Chondrocyte (in vitro differentiated cells): Measurements from ENCODE around the gene PAFAH1B1. TPM values are rescaled to one million over a fixed set of nuclear protein-coding genes. Genes with fewer than 3 reads are reported as not detected.

Experiments
- DNase-seq: peaks from one replicate; pipeline ENCODE4 v3.0.0; 2021; ENCODE audit warnings: mixed read lengths, low spot score
- H3K27ac Mint-ChIP-seq: one replicate; pipeline ENCODE4 v1.8.0; 2021; ENCODE audit warnings: mild to moderate bottlenecking, moderate library complexity, mixed read lengths; ENCODE audit not compliant: unreplicated experiment
- H3K27me3 Mint-ChIP-seq: 2 replicates; pipeline ENCODE4 v1.8.0; 2021; ENCODE audit warnings: low read depth, mixed read lengths
- H3K36me3 Mint-ChIP-seq: 2 replicates; pipeline ENCODE4 v1.8.0; 2021; ENCODE audit warnings: low read depth, mixed read lengths
- H3K4me1 Mint-ChIP-seq: 2 replicates; pipeline ENCODE4 v1.8.0; 2021; ENCODE audit warnings: low read depth, mild to moderate bottlenecking, mixed read lengths
- H3K4me3 Mint-ChIP-seq: one replicate; pipeline ENCODE4 v1.8.0; 2021; ENCODE audit warnings: mild to moderate bottlenecking, moderate library complexity, mixed read lengths; ENCODE audit not compliant: unreplicated experiment
- H3K9me3 Mint-ChIP-seq: 2 replicates; pipeline ENCODE4 v1.8.0; 2021; ENCODE audit warnings: low read depth, mixed read lengths
- total RNA-seq: library from RNA; stranded (reverse); gene quantifications from 3 replicates; pipeline ENCODE4 v1.2.1, GENCODE V29; 2021
- TF ChIP-seq, protein P1 (sequence below): fragments of 200-600 bp; sonication (generic); IDR thresholded peaks from 2 replicates; pipeline ENCODE4 v1.5.0; 2021; ENCODE audit warnings: antibody characterized with exemption, mild to moderate bottlenecking, moderate library complexity

The PAFAH1B1 gene
- total RNA-seq, 1 donor from 2014 or later: 151 TPM

DNA sequence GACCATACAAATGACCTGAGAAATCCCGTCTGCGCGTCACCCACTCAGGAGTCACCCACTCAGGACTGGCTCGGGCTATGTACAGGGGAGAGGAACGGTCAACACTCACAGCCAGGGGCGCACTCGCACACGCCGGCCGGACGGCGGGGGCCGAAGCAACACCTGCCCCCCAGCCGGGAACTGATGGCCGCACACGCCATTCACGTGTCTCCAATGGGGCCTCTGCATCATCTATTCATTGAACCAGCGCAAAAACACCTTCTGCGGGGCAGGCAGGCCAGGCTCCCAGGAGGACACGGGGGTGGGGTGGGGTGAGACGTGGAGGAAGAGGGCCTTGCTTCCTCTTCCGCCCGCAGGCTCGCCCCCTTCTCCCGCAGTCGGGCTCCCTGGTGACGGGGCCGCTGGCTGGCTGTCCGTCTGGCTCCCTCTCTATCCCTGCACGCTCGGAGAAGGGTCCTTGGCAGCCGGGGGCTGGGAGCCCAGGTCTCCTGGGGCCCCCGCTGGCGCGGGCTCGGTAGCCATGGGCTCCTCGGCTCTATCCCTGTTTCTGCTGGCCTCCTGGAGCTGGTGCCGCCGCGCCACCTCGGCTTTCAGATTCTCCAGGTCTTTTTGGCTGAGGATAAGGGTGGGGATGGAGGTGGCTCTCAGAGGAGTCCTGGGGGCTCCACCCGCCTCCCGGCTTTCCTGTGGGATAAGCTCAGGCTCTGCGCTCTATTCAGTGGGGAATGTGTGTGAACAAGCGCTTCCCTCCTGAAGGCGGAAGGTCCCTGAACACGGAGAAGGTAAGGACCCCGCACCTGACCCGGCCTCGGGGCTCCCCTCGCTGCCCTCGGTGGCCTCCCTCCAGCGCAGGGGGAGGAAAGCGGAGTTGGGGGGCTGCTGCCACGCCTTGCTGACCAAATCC lies 97.0 kb downstream of the PAFAH1B1 start:
- Mint-ChIP-seq H3K36me3 (peaks cover 1% of the 10 kb centered on the region), H3K4me1 (peaks cover 13% of the 10 kb centered on the region), H3K9me3 (no peaks in the 10 kb centered on the region), H3K4me3 (no peak overlapping the region), H3K27me3 (no peaks in the 10 kb centered on the region), H3K27ac (no peak overlapping the region)
- DNase-seq: peak; percentile 87
- TF ChIP-seq, protein P1, sequence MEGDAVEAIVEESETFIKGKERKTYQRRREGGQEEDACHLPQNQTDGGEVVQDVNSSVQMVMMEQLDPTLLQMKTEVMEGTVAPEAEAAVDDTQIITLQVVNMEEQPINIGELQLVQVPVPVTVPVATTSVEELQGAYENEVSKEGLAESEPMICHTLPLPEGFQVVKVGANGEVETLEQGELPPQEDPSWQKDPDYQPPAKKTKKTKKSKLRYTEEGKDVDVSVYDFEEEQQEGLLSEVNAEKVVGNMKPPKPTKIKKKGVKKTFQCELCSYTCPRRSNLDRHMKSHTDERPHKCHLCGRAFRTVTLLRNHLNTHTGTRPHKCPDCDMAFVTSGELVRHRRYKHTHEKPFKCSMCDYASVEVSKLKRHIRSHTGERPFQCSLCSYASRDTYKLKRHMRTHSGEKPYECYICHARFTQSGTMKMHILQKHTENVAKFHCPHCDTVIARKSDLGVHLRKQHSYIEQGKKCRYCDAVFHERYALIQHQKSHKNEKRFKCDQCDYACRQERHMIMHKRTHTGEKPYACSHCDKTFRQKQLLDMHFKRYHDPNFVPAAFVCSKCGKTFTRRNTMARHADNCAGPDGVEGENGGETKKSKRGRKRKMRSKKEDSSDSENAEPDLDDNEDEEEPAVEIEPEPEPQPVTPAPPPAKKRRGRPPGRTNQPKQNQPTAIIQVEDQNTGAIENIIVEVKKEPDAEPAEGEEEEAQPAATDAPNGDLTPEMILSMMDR: no peak

- Mint-ChIP-seq H3K4me3 (no peak overlapping the region), H3K4me1 (peaks cover 13% of the 10 kb centered on the region), H3K9me3 (no peaks in the 10 kb centered on the region), H3K36me3 (peaks cover 1% of the 10 kb centered on the region), H3K27me3 (no peaks in the 10 kb centered on the region), H3K27ac (no peak overlapping the region)
- TF ChIP-seq, protein P1: no peak
- DNase-seq: peak; percentile 89
Observed at GRCh38 chr17:2691069-2691871, 97.8 kb downstream of the PAFAH1B1 start.

- TF ChIP-seq, protein P1: no peak
- peaks cover 5% of the 10 kb centered on the region for H3K36me3 Mint-ChIP-seq
- no peaks in the 10 kb centered on the region for H3K9me3 Mint-ChIP-seq
- no peak overlapping the region for H3K27ac Mint-ChIP-seq
- no peaks in the 10 kb centered on the region for H3K27me3 Mint-ChIP-seq
- H3K4me3 Mint-ChIP-seq: no peak overlapping the region
- peaks cover 13% of the 10 kb centered on the region for H3K4me1 Mint-ChIP-seq
- peak; percentile 93 for DNase-seq
Observed at GRCh38 chr17:2691965-2692780, 98.7 kb downstream of the PAFAH1B1 start.

DNA sequence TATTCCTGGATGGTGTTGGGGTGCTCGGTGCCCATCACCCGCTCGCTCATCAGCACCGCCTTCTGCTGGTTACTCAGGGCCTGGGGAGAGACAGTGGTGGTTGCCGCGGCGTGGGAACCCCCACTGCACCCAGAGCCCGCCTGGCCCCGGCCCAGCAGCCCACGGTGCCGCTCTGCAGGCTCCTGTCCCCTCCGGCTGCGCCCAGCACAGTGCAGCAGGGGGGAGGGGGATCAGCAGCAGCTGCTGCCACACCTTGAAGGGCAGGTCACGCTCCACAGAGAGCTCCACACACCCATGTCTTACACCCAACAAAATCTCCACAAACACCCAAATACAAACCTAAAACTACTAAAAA lies 99.3 kb downstream of the PAFAH1B1 start:
- no peak for DNase-seq
- no peaks in the 10 kb centered on the region for H3K27me3 Mint-ChIP-seq
- TF ChIP-seq, protein P1: no peak

More for the DNA sequence above, 99.3 kb downstream of the PAFAH1B1 start:
- H3K36me3 Mint-ChIP-seq: peaks cover 5% of the 10 kb centered on the region
- peaks cover 10% of the 10 kb centered on the region for H3K4me1 Mint-ChIP-seq
- H3K9me3 Mint-ChIP-seq: no peaks in the 10 kb centered on the region
- H3K27ac Mint-ChIP-seq: no peak overlapping the region
- H3K4me3 Mint-ChIP-seq: no peak overlapping the region
